Endothelial cell of umbilical vein (primary cell): Measurements from ENCODE around the gene PSMD14. TPM values are rescaled to one million over a fixed set of nuclear protein-coding genes. Genes with fewer than 3 reads are reported as not detected.

Experiments used
- BruUV-seq: library from RNA; stranded (reverse); fragments of 400-500 nt; replicated peaks from 2 replicates; lab custom pipeline; 2021; lab: Mats Ljungman, UMichigan
- CTCF ChIA-PET: fragments of 300-600, 350-600 bp; sonication (Branson Sonifier 250); formaldehyde crosslinking; loops from one replicate; lab custom pipeline; 2021; ENCODE audit warnings: antibody characterized with exemption, inconsistent platforms; lab: Charles Lee
- POLR2A ChIA-PET: fragments of 300-600, 350-600 bp; sonication (Branson Sonifier 250); formaldehyde crosslinking; loops from one replicate; lab custom pipeline; 2021; ENCODE audit warnings: antibody characterized with exemption, inconsistent platforms; lab: Charles Lee
- DNase-seq: peaks from one replicate; pipeline ENCODE4 v3.0.0-alpha.2; 2011; ENCODE audit warnings: low read depth, low spot score
- FAIRE-seq: peaks from 2 replicates; lab custom pipeline; 2011; peaks lifted over from hg19 to GRCh38; lab: Jason Lieb, UNC
- H2AFZ ChIP-seq: 2 replicates; pipeline ENCODE4 v1.6.0; 2012; ENCODE audit warnings: low read depth, low read length, control low read depth, inconsistent platforms
- H3K27ac ChIP-seq: 2 replicates; pipeline ENCODE4 v1.5.1; 2011; ENCODE audit warnings: low read depth, mild to moderate bottlenecking, control low read depth, low read length, moderate library complexity; ENCODE audit not compliant: insufficient read depth
- H3K27me3 ChIP-seq, 2 experiments: 2 replicates each; pipeline versions ENCODE4 v1.6.0 to v1.6.1; 2011; ENCODE audit warnings: low read length in 2 of 2, mixed read lengths in 1 of 2; ENCODE audit not compliant: control insufficient read depth in 2 of 2, insufficient read depth in 2 of 2
- H3K36me3 ChIP-seq, 2 experiments: 2 replicates in 1 of 2; 3 replicates in 1 of 2; pipeline ENCODE4 v1.5.1; 2011; ENCODE audit warnings: low read length in 2 of 2, mild to moderate bottlenecking in 1 of 2, moderate library complexity in 1 of 2; ENCODE audit not compliant: control insufficient read depth in 2 of 2, insufficient read depth in 2 of 2; ENCODE audit errors: extremely low read depth in 1 of 2
- H3K4me1 ChIP-seq: 3 replicates; pipeline ENCODE4 v1.5.1; 2011; ENCODE audit warnings: mild to moderate bottlenecking, low read length; ENCODE audit not compliant: control insufficient read depth, insufficient read depth; ENCODE audit errors: extremely low read depth
- H3K4me2 ChIP-seq: 2 replicates; pipeline ENCODE4 v1.6.1; 2011; ENCODE audit warnings: low read length, control low read depth, mixed read lengths; ENCODE audit not compliant: insufficient read depth
- H3K4me3 ChIP-seq, 3 experiments: fragments of 200-600 bp in 1 of 3; sonication (generic), shearing (Covaris generic) in 1 of 3; replicated peaks in 1 of 3; 2 replicates each; pipeline ENCODE4 v1.5.1; 2011 to 2016; ENCODE audit warnings: control low read depth in 3 of 3, low read length in 3 of 3, mild to moderate bottlenecking in 2 of 3, inconsistent platforms in 1 of 3, low read depth in 1 of 3, moderate library complexity in 1 of 3; ENCODE audit not compliant: insufficient read depth in 1 of 3
- H3K79me2 ChIP-seq: 2 replicates; pipeline ENCODE4 v1.6.0; 2012; ENCODE audit warnings: low read length, inconsistent platforms; ENCODE audit not compliant: control insufficient read depth, insufficient read depth
- H3K9ac ChIP-seq: replicated peaks from 2 replicates; pipeline ENCODE3; 2011; ENCODE audit warnings: low read length, control low read depth; ENCODE audit not compliant: insufficient read depth; ENCODE audit errors: extremely low read depth
- H3K9me1 ChIP-seq: replicated peaks from 3 replicates; pipeline ENCODE4 v1.6.0; 2011; ENCODE audit warnings: mild to moderate bottlenecking, low read length; ENCODE audit not compliant: control insufficient read depth, insufficient read depth; ENCODE audit errors: extremely low read depth
- H3K9me3 ChIP-seq: replicated peaks from 2 replicates; pipeline ENCODE4 v1.5.1; 2012; ENCODE audit warnings: low read length, inconsistent platforms; ENCODE audit not compliant: control insufficient read depth, insufficient read depth
- H4K20me1 ChIP-seq: replicated peaks from 2 replicates; pipeline ENCODE3; 2011; ENCODE audit warnings: mild to moderate bottlenecking, low read length; ENCODE audit not compliant: control insufficient read depth, insufficient read depth; ENCODE audit errors: extremely low read depth
- EZH2 ChIP-seq: IDR thresholded peaks from 2 replicates; pipeline ENCODE4 v1.6.1; 2012; ENCODE audit warnings: borderline replicate concordance, low read depth, mild to moderate bottlenecking, moderate library complexity, low read length, inconsistent platforms; ENCODE audit not compliant: severe bottlenecking
- FOS ChIP-seq: IDR thresholded peaks from 2 replicates; pipeline ENCODE4 v1.6.1; 2011; ENCODE audit warnings: mild to moderate bottlenecking, low read length, moderate library complexity, borderline replicate concordance; ENCODE audit not compliant: insufficient read depth
- GATA2 ChIP-seq: IDR thresholded peaks from 2 replicates; pipeline ENCODE4 v1.7.0; 2011; ENCODE audit warnings: low read depth, mild to moderate bottlenecking, moderate library complexity, mixed read lengths, low read length; ENCODE audit not compliant: insufficient read length, insufficient read depth
- JUN ChIP-seq: IDR thresholded peaks from 2 replicates; pipeline ENCODE4 v1.6.1; 2011; ENCODE audit warnings: borderline replicate concordance, low read depth; ENCODE audit not compliant: insufficient read length, insufficient read depth
- MYC ChIP-seq: IDR thresholded peaks from one replicate; pipeline ENCODE4 v1.6.1; 2011; ENCODE audit warnings: mild to moderate bottlenecking, low read depth, low read length
- POLR2A ChIP-seq: IDR thresholded peaks from 2 replicates; pipeline ENCODE4 v1.6.1; 2012; ENCODE audit warnings: low read depth, mild to moderate bottlenecking, control low read depth, low read length
- POLR2AphosphoS5 ChIP-seq: IDR thresholded peaks from 2 replicates; pipeline ENCODE4 v1.6.1; 2012; ENCODE audit warnings: low read depth, mild to moderate bottlenecking, control low read depth, low read length, moderate library complexity; ENCODE audit not compliant: insufficient read depth
- dilution Hi-C: fragments of 300-500 bp; cut with MboI; formaldehyde crosslinking; loops from one replicate; pipeline ENCODE4 v1.15.0; 2019; ENCODE audit warnings: low sequenced_read_pairs; ENCODE audit not compliant: extremely low pct_ligation_motif_present
- intact Hi-C: fragments of 100-400 bp; cut with micrococcal nuclease; formaldehyde crosslinking; loops from one replicate; pipeline ENCODE4 v1.10.0; 2022
- polyA plus RNA-seq, 4 experiments: library from polyadenylated mRNA; depleted of rRNA in 3 of 4; stranded (reverse) in 3 of 4; unstranded in 1 of 4; fragments of >200 nt; gene quantifications; 2 replicates each; pipeline versions ENCODE4 v1.2.1 to v1.2.3, GENCODE V29; 2011 to 2012; ENCODE audit warnings: missing spikeins in 1 of 4
- total RNA-seq: library from RNA; stranded (reverse); gene quantifications from 2 replicates; pipeline ENCODE4 v1.2.3, GENCODE V29; 2021
- TF ChIP-seq, protein P1 (sequence below): IDR thresholded peaks from 2 replicates; pipeline ENCODE4 v1.6.1; 2011; ENCODE audit not compliant: insufficient read depth, insufficient read length
- TF ChIP-seq, protein P2 (sequence below), 2 donors: IDR thresholded peaks; 1 replicate in 1 of 2; 2 replicates in 1 of 2; pipeline ENCODE4 v1.5.1; 2011; ENCODE audit warnings: low read length in 2 of 2, mild to moderate bottlenecking in 2 of 2, moderate library complexity in 2 of 2, control low read depth in 1 of 2, inconsistent platforms in 1 of 2, low read depth in 1 of 2; ENCODE audit not compliant: insufficient read depth in 1 of 2; ENCODE audit errors: extremely low read depth in 1 of 2

Gene PSMD14
- total and polyA plus RNA-seq, 2 donors (not counting 3 experiments of a cell fraction or from before 2014, with no cell fraction given): 47.6 to 85.4 TPM

- Histone ChIP-seq H3K9me1 (peaks cover 3% of the 10 kb centered on the region), H3K36me3 (no peaks in the 10 kb centered on the region), H3K4me1 (no peaks in the 10 kb centered on the region), H2AFZ (no peak overlapping the region), H3K27ac (no peak overlapping the region), H3K27me3 (no peaks in the 10 kb centered on the region), H3K9me3 (no peaks in the 10 kb centered on the region), H4K20me1 (peaks cover 4% of the 10 kb centered on the region), H3K79me2 (peaks cover 93% of the 10 kb centered on the region), H3K9ac (no peak overlapping the region), H3K4me2 (no peak overlapping the region), H3K4me3 (no peak overlapping the region)
- dilution Hi-C loops: no loop called here
- ChIA-PET CTCF (interaction anchor here (0.6 kb wide), 1 partner anchor 16 kb away, joined by 3 read pairs; no protein-coding TSS in a partner anchor), POLR2A (no interaction called here)
- intact Hi-C loops: no loop called here
- no TSS peak for BruUV-seq
- FAIRE-seq: no peak
- no peak for TF ChIP-seq MYC
- TF ChIP-seq GATA2: no peak
- no peak for TF ChIP-seq POLR2AphosphoS5
- TF ChIP-seq POLR2A: no peak
- no peak for TF ChIP-seq FOS
- TF ChIP-seq JUN: no peak
- TF ChIP-seq, protein P1, sequence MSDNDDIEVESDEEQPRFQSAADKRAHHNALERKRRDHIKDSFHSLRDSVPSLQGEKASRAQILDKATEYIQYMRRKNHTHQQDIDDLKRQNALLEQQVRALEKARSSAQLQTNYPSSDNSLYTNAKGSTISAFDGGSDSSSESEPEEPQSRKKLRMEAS: no peak
- no peak for TF ChIP-seq EZH2
- TF ChIP-seq, protein P2, sequence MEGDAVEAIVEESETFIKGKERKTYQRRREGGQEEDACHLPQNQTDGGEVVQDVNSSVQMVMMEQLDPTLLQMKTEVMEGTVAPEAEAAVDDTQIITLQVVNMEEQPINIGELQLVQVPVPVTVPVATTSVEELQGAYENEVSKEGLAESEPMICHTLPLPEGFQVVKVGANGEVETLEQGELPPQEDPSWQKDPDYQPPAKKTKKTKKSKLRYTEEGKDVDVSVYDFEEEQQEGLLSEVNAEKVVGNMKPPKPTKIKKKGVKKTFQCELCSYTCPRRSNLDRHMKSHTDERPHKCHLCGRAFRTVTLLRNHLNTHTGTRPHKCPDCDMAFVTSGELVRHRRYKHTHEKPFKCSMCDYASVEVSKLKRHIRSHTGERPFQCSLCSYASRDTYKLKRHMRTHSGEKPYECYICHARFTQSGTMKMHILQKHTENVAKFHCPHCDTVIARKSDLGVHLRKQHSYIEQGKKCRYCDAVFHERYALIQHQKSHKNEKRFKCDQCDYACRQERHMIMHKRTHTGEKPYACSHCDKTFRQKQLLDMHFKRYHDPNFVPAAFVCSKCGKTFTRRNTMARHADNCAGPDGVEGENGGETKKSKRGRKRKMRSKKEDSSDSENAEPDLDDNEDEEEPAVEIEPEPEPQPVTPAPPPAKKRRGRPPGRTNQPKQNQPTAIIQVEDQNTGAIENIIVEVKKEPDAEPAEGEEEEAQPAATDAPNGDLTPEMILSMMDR (IDR thresholded peaks at IDR 0.05; ENCODE audit: extremely low read depth in 1 of 2, insufficient read depth in 1 of 2, low read depth in 1 of 2, low read length in 2 of 2): no peak
- no peak for DNase-seq
Measured at GRCh38 chr2:161354106-161354505, 45.9 kb downstream of the PSMD14 start.
